CD14-positive monocyte (primary cell): ENCODE measurements around the gene NOD2. TPM values are rescaled to one million over a fixed set of nuclear protein-coding genes. Genes with fewer than 3 reads are reported as not detected.

ENCODE experiments used
- DNase-seq, 3 donors: peaks; one replicate each; pipeline ENCODE4 v3.0.0-alpha.2; 2011 to 2022
- H2AFZ ChIP-seq: 2 replicates; pipeline ENCODE4 v1.6.0; 2012; ENCODE audit warnings: mild to moderate bottlenecking, low read depth, low read length, inconsistent platforms; ENCODE audit not compliant: insufficient read depth, poor library complexity, severe bottlenecking
- H3K27ac ChIP-seq, 2 donors: 1 replicate in 1 of 2; 2 replicates in 1 of 2; pipeline ENCODE4 v1.5.1; 2012 to 2013; ENCODE audit warnings: low read length in 2 of 2, control low read depth in 1 of 2, inconsistent platforms in 1 of 2, low read depth in 1 of 2, mild to moderate bottlenecking in 1 of 2
- H3K27me3 ChIP-seq, 2 donors: one replicate each; pipeline versions ENCODE4 v1.6.0 to v1.6.1; 2011 to 2013; ENCODE audit warnings: low read length in 2 of 2; ENCODE audit not compliant: control insufficient read depth in 2 of 2, insufficient read depth in 2 of 2
- H3K36me3 ChIP-seq, 2 donors: replicated peaks in 1 of 2; 1 replicate in 1 of 2; 2 replicates in 1 of 2; pipeline versions ENCODE4 v1.5.1 to v1.6.1; 2012 to 2013; ENCODE audit warnings: low read length in 2 of 2, control low read depth in 1 of 2, inconsistent platforms in 1 of 2, mild to moderate bottlenecking in 1 of 2; ENCODE audit not compliant: insufficient read depth in 2 of 2, control insufficient read depth in 1 of 2
- H3K4me1 ChIP-seq, 2 donors: 1 replicate in 1 of 2; 2 replicates in 1 of 2; pipeline versions ENCODE4 v1.5.1 to v1.6.1; 2012 to 2013; ENCODE audit warnings: low read length in 2 of 2, control low read depth in 1 of 2, inconsistent platforms in 1 of 2, mild to moderate bottlenecking in 1 of 2, moderate library complexity in 1 of 2; ENCODE audit not compliant: insufficient read depth in 2 of 2, control insufficient read depth in 1 of 2
- H3K4me2 ChIP-seq: replicated peaks from 2 replicates; pipeline ENCODE3; 2012; ENCODE audit warnings: low read length, moderate library complexity, mild to moderate bottlenecking; ENCODE audit not compliant: poor library complexity, severe bottlenecking; ENCODE audit errors: extremely low read depth
- H3K4me3 ChIP-seq, 3 experiments: fragments of 200-600 bp in 1 of 3; sonication (generic) in 1 of 3; replicated peaks in 1 of 3; 1 replicate in 2 of 3; 2 replicates in 1 of 3; pipeline ENCODE4 v1.5.1; 2011 to 2013; ENCODE audit warnings: low read length in 3 of 3, mild to moderate bottlenecking in 3 of 3, control low read depth in 2 of 3, low read depth in 2 of 3, inconsistent platforms in 1 of 3, moderate library complexity in 1 of 3
- H3K79me2 ChIP-seq: 2 replicates; pipeline ENCODE4 v1.6.0; 2012; ENCODE audit warnings: mild to moderate bottlenecking, control low read depth, inconsistent platforms, low read length, moderate library complexity; ENCODE audit not compliant: insufficient read depth
- H3K9ac ChIP-seq: 2 replicates; pipeline ENCODE4 v1.6.0; 2017; ENCODE audit warnings: low read length, mild to moderate bottlenecking; ENCODE audit not compliant: insufficient read depth, poor library complexity, severe bottlenecking
- H3K9me3 ChIP-seq, 2 donors: replicated peaks in 1 of 2; 1 replicate in 1 of 2; 2 replicates in 1 of 2; pipeline versions ENCODE4 v1.5.1 to v1.6.1; 2012 to 2013; ENCODE audit warnings: low read length in 2 of 2, control low read depth in 1 of 2; ENCODE audit not compliant: control insufficient read depth in 1 of 2, insufficient read depth in 1 of 2
- H4K20me1 ChIP-seq: 2 replicates; pipeline ENCODE4 v1.6.0; 2012; ENCODE audit warnings: mild to moderate bottlenecking, low read length, control low read depth, moderate library complexity; ENCODE audit not compliant: insufficient read depth
- H3K27ac Mint-ChIP-seq, 7 donors: one replicate each; pipeline ENCODE4 v1.8.0; 2020; ENCODE audit warnings: mild to moderate bottlenecking in 7 of 7, mixed read lengths in 7 of 7, moderate library complexity in 6 of 7, inconsistent platforms in 2 of 7
- H3K27me3 Mint-ChIP-seq, 3 donors: one replicate each; pipeline ENCODE4 v1.8.0; 2021 to 2022; ENCODE audit warnings: low read depth in 3 of 3, mild to moderate bottlenecking in 3 of 3, mixed read lengths in 3 of 3, moderate library complexity in 3 of 3, inconsistent platforms in 1 of 3
- H3K36me3 Mint-ChIP-seq, 2 donors: one replicate each; pipeline ENCODE4 v1.8.0; 2020; ENCODE audit warnings: mixed read lengths in 2 of 2, inconsistent platforms in 1 of 2, mild to moderate bottlenecking in 1 of 2
- H3K4me1 Mint-ChIP-seq: one replicate; pipeline ENCODE4 v1.8.0; 2020; ENCODE audit warnings: mild to moderate bottlenecking, mixed read lengths
- H3K4me3 Mint-ChIP-seq, 2 donors: one replicate each; pipeline ENCODE4 v1.8.0; 2020; ENCODE audit warnings: mild to moderate bottlenecking in 2 of 2, mixed read lengths in 2 of 2, moderate library complexity in 1 of 2
- H3K9me3 Mint-ChIP-seq, 7 donors: one replicate each; pipeline ENCODE4 v1.8.0; 2020 to 2022; ENCODE audit warnings: mixed read lengths in 7 of 7, mild to moderate bottlenecking in 6 of 7, moderate library complexity in 6 of 7, inconsistent platforms in 2 of 7
- WGBS: methylation state at CpG from one replicate; pipeline ENCODE4 v1.1.5; 2013; ENCODE audit warnings: missing lambda C conversion rate; ENCODE audit not compliant: insufficient coverage; 5-methylcytosine and 5-hydroxymethylcytosine counted together
- intact Hi-C, 2 donors: fragments of 100-400 bp; cut with micrococcal nuclease; formaldehyde crosslinking; loops; one replicate each; pipeline versions ENCODE4 v1.15.0 to v1.15.1; 2023
- polyA plus RNA-seq, 3 donors: library from polyadenylated mRNA; depleted of rRNA in 1 of 3; unstranded in 2 of 3; stranded (reverse) in 1 of 3; fragments of 300-500 nt in 2 of 3; fragments of >200 nt in 1 of 3; fragmentation: Illumina TruSeq in 2 of 3; gene quantifications; 1 replicate in 2 of 3; 2 replicates in 1 of 3; pipeline ENCODE4 v1.2.3, GENCODE V29; 2012 to 2021
- TF ChIP-seq, protein P1 (sequence below): fragments of 200-600 bp; IDR thresholded peaks from one replicate; pipeline ENCODE4 v1.8.0; 2022; ENCODE audit warnings: antibody characterized with exemption, mild to moderate bottlenecking

NOD2 gene
- polyA plus RNA-seq, 3 donors = 18.5 to 83.3 (median 29.7) TPM

DNA sequence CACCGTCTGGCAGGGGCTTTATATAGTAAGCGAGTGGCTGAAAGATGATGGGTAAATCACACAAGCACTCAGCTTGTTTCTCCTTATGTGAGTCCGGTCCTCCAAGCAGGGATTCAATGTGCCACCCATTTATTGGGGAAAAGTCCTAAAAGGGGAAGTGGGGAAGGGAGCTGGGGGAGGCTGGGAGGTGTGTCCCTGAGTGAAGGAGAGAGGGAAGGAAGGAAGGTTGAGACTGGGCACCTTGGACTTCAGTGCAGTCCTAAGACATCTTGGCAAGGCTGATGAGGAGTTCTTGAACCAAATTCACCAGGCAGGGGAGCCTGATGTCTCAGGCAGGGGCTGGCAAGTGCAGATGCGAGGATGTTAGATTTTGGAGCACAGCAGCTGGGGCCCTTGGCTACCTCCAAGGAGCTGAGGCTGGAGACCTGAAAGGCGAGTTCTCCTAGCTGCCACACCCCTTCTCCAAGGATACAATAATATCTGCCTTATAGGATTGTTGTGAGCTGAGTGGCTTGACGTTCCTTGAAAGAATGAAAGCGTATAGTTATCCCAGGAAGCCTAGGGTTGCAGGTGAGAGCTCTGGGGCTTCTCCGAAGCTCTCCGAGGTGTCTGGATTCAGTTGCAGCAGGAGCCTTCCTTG lies 25.5 kb downstream of the NOD2 start:
- Histone ChIP-seq H3K79me2 (peaks cover 85% of the 10 kb centered on the region), H3K4me1 (peaks cover 32 to 48% of the 10 kb centered on the region in 2 donors), H3K4me2 (no peak overlapping the region), H4K20me1 (peaks cover 99% of the 10 kb centered on the region), H3K9me3 (peaks cover under 1 to 4% of the 10 kb centered on the region in 2 donors), H3K9ac (no peak overlapping the region), H2AFZ (no peak overlapping the region), H3K27ac (peak overlapping the region in 1 of 2 donors; percentile 51), H3K4me3 (no peak overlapping the region), H3K36me3 (peaks cover 80 to 97% of the 10 kb centered on the region in 2 donors), H3K27me3 (no peaks in the 10 kb centered on the region)
- Mint-ChIP-seq H3K27ac (peak overlapping the region in 3 of 7 donors; percentile 2 to 87 (median 83)), H3K36me3 (peaks cover 75 to 94% of the 10 kb centered on the region in 2 donors), H3K9me3 (peaks cover 0 to 11% (median 7%) of the 10 kb centered on the region in 7 donors), H3K4me1 (peaks cover 48% of the 10 kb centered on the region), H3K27me3 (no peaks in the 10 kb centered on the region), H3K4me3 (no peak overlapping the region)
- intact Hi-C loops = no loop called here
- TF ChIP-seq, protein P1, sequence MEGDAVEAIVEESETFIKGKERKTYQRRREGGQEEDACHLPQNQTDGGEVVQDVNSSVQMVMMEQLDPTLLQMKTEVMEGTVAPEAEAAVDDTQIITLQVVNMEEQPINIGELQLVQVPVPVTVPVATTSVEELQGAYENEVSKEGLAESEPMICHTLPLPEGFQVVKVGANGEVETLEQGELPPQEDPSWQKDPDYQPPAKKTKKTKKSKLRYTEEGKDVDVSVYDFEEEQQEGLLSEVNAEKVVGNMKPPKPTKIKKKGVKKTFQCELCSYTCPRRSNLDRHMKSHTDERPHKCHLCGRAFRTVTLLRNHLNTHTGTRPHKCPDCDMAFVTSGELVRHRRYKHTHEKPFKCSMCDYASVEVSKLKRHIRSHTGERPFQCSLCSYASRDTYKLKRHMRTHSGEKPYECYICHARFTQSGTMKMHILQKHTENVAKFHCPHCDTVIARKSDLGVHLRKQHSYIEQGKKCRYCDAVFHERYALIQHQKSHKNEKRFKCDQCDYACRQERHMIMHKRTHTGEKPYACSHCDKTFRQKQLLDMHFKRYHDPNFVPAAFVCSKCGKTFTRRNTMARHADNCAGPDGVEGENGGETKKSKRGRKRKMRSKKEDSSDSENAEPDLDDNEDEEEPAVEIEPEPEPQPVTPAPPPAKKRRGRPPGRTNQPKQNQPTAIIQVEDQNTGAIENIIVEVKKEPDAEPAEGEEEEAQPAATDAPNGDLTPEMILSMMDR = no peak
- DNase-seq = no peak
- WGBS = 93% methylated on average over 5 of the region's 9 CpGs

DNA sequence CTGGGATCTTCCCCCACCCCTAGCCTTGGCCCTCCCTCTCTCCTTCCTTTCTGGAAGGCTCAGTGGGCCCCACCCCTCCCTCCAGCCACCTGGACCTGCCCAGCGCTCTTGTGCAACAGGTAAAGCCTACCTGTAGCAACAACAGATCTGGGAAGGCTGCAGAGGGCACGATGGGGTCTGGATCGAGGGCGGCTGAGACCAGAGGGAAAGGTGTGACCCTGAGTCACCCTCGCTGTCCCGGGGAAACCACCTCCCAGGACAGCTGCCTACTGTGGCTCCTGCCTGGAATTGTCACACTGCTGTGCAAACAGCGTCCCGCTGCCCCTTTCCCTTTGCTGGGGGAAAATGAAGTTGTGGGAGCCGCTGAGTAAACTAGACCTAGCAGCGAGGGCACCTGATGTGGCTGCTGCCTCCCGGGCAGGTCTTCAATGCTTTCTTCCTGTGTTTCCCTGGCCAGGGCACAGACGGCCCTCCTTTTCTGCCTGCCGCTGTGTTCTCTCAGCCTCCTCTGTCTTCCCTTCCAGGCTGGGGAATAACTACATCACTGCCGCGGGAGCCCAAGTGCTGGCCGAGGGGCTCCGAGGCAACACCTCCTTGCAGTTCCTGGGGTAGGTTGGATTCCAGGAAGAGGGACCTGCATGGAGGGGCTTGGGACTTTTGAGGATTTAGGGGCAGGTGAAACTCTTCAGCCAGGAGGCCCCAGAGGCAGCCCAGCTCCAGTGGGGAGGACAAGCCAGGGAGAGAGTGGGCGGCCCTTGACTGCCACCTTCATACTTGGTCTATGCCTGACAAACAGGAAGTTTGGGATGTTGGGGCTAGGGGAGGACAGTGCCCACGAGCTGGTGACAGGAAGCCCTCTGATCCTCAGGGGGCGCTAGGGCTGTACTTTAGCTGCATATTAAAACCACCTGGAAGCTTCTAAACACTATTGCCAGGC lies 26.3 kb downstream of the NOD2 start:
- Histone ChIP-seq H3K9me3 (peaks cover 4 to 6% of the 10 kb centered on the region in 2 donors), H3K4me2 (no peak overlapping the region), H2AFZ (no peak overlapping the region), H3K27ac (peak overlapping the region; percentile 7 to 58), H3K27me3 (no peaks in the 10 kb centered on the region), H4K20me1 (peaks cover 99% of the 10 kb centered on the region), H3K4me3 (no peak overlapping the region), H3K36me3 (peaks cover 87 to 99% of the 10 kb centered on the region in 2 donors), H3K79me2 (peaks cover 85% of the 10 kb centered on the region), H3K4me1 (peaks cover 24 to 40% of the 10 kb centered on the region in 2 donors), H3K9ac (no peak overlapping the region)
- no peaks in the 10 kb centered on the region for H3K27me3 Mint-ChIP-seq
- DNase-seq = no peak
- TF ChIP-seq, protein P1 = no peak
- peak overlapping the region in 2 of 7 donors; percentile 22 to 28 for H3K27ac Mint-ChIP-seq
- peaks cover 0 to 14% (median 12%) of the 10 kb centered on the region in 7 donors for H3K9me3 Mint-ChIP-seq
- 92% methylated on average over 13 of the region's 20 CpGs for WGBS
- no peak overlapping the region for H3K4me3 Mint-ChIP-seq
- peaks cover 80 to 96% of the 10 kb centered on the region in 2 donors for H3K36me3 Mint-ChIP-seq
- intact Hi-C loops = no loop called here
- H3K4me1 Mint-ChIP-seq = peaks cover 44% of the 10 kb centered on the region
